Activated CD8-positive, alpha-beta memory T cell treated with anti-CD3 and anti-CD28 coated beads, Interleukin-2, amount 50 U/mL, for 1 hour (primary cell): Measurements from ENCODE around the gene CCDC73.
"Not testable (repeated sequence)": the region's sequence is repeated elsewhere in the genome, so short reads cannot be mapped to it uniquely, and the experiment has no call there.

Source experiments
- DNase-seq: peaks from one replicate; pipeline ENCODE4 v3.0.0-alpha.2; 2020; ENCODE audit errors: extremely low read depth

Gene CCDC73

GRCh38 chr11:32796425-32796824 is 2.0 kb upstream of the CCDC73 start:
- DNase-seq, result no peak

DNA sequence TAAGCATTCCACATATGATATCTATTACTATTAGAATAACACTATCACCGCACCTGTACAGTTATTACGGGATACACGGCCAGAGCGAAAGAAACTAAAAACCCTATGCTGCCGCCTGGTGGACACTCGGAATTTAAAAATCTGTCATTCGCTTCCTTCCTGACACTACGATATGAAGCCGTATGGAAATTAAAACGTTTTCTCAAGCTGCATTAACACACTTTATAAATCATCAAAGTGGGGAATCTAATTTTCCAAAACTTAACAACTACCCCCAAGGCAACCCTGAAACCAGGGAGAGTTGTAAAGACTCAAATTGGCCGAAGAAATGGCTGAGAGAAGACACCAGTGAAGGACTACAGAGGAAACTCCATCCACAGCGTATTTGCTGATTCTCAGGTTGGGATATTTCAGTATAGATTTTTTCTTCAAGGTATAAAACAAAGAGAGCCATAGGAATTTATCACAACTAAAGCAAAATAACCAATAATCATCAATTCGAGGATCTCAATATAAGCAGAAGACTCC is 1.4 kb downstream of the CCDC73 start:
- DNase-seq, result no peak

DNA sequence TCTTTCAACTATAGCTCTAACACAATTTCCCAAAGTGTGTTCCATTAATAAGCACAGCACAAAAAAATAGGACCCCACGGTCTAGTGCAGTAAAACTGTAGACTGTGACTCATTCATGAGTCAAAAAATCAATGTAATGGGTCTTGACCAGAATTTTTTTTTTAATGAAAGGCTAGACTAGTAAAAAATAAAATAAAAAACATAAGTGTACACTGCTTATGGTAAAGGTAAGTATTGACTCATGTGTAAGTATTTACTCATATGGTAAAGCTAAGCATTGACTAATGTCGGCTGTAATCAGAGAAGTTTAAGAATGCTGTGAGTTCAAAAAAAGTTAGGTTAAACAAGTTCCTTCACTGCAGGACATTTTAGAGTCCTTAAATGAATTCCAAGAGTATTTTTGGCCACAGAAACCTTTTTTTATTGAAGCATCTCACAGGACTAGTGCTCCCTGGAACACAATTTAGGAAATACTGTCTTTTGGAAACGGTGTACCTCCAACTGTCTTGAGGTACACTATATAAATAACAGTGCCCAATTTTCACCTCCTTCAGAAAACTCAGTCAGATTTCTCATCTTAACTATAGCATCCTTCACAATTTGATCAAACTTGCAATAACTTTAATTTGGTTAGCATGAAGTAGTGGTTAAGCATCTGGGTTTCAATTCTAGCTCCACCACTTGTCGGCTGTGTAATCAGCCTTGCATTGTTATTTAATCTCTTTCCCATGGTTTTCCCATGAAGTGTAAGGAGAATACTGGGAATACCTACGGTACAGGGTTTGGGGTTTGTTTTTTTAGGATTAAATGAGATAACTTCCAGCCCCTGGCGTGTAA is 2.1 kb downstream of the CCDC73 start:
- DNase-seq, result no peak

DNA sequence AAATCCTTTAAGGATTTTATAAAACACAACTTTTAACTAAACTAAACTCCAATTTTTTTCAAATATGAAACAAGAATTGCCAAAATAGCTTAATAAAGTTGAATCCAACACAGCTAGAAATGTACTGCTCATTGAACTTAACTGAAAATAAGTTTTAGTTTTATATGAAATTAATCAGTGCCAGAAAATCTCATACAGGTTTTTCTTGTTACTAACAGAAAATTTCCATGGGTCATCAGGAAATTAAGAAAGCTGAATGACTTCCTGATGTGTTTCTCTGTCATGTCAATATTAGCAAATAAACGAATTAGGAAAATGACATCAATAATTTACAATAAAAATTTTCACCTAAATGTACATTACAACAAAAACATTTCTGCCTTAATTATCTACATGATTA is 3.5 kb downstream of the CCDC73 start:
- DNase-seq, result no peak

GRCh38 chr11:32786811-32787210 is 7.7 kb downstream of the CCDC73 start:
- DNase-seq, result no peak

- no peak for DNase-seq
Measured at GRCh38 chr11:32785262-32785661, 9.2 kb downstream of the CCDC73 start.

GRCh38 chr11:32781721-32782120 is 12.7 kb downstream of the CCDC73 start:
- DNase-seq, result no peak

GRCh38 chr11:32780839-32781238 is 13.6 kb downstream of the CCDC73 start:
- DNase-seq, result not testable (repeated sequence)

DNA sequence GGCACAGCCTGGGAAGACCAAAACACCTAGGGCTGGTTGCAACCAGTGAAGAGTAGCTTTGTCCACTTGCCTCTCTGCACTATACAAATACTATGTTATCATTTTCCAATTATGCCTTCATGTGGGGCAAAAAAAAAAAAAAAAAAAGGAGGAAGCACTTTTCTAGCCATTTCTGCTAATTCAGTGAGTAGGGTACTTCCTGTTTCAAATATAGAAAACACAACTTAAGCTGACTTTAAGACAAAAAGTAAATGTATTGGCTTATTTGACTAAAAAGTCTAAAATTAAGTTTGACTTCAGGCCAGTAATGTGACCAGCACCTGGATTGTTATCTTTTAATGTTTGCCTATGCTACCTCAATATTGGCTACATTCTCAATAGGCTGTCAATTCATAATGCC is 15.3 kb downstream of the CCDC73 start:
- DNase-seq, result no peak

DNA sequence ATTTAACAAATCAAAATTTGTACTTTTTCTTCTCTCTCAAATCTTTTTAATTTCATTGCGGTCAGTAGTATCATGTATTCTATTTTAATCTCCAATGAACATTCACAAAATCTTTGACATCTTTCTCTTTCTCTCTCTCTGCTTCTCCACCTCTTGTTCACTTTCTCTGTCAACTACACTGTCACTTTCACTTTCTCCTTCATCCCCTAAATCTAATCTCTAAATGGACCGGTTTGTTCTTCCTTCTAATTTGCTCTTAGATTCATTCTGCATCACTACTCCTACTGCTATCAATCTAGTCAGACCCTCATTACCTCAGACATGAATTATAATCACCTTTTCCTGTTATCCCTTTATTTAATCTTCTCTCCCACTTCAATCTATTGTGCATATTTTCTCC is 18.6 kb downstream of the CCDC73 start:
- DNase-seq, result no peak

DNA sequence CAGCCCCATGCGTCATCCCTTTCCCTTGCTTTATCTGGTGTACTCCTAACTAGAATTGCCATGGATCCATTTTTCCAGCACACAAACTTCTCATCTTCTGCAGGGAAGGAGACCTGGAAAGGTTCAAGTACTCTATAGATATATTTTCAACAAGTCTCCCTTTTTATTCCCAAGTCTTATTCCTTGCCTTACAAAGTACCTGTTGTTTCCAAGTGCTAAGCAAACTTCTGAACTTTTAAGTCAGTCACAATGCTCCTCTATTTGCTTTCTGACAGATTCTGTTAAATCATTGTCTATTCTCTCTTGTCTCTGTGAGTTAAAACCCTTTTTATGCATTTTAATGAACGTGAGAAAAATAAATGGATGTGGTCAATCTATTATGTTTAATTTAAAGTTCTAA is 20.4 kb downstream of the CCDC73 start:
- no peak for DNase-seq

- no peak for DNase-seq
Measured at GRCh38 chr11:32772731-32773130, 21.7 kb downstream of the CCDC73 start.

GRCh38 chr11:32761774-32762173 is 32.7 kb downstream of the CCDC73 start:
- not testable (repeated sequence) for DNase-seq

- no peak for DNase-seq
Measured at GRCh38 chr11:32758291-32758690, 36.2 kb downstream of the CCDC73 start.

DNA sequence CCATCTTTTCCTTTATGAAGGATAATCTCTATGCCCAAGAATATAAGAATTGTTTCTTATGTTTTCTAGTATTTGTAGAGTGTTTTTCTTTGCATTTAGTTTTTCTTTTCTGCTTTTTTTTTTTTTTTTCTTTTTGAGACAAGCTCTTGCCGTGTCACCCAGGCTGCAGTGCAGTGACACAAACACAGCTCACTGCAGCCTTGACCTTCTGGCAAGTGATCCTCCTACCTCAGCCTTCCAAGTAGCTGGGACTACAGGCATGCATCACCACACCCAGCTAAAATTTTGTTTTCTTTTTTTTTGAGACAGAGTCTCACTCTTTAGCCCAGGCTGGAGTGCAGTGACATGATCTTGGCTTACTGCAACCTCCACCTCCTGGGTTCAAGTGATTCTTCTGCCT is 41.3 kb downstream of the CCDC73 start:
- not testable (repeated sequence) for DNase-seq

- DNase-seq, result no peak
Measured at GRCh38 chr11:32752001-32752400, 42.5 kb downstream of the CCDC73 start.

GRCh38 chr11:32751381-32751780 is 43.1 kb downstream of the CCDC73 start:
- no peak for DNase-seq

GRCh38 chr11:32729976-32730375 is 64.5 kb downstream of the CCDC73 start:
- no peak for DNase-seq

DNA sequence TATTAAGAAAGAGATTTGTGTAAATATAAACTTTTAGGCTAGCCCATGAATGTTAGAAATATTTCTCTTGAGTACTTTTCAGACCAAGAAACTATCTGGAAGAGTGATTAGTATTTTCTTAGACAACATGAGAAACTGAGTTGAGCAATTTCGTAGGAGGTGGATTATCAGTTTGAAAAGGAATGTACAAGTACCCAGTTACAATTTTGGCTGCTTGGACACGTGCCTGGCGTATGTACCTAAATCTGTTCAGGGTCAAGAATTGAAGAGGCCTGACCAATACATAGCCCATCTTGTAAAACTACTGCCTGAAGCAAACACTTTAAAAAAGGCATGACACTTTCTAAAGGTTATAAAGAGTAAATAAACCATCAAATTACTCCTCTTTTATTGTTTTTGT is 71.1 kb downstream of the CCDC73 start:
- no peak for DNase-seq

DNA sequence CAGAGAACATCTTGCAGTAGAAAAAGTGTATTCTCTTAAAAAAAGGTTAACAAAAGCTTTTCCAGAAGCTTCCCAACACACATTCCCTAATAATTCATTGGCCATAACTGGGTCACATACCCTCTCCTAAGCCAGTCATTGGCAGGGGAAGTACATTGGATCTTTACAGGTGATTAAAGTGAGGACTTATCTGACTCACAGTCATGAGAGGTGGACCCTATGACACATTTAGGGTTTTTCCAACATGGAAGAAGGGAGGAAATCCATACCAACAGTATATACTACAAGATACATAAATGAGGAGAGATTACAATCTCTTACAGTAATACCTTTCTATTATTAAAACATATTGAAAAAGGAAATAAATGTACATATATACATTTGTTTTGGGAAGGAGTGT is 72.2 kb downstream of the CCDC73 start:
- no peak for DNase-seq

- no peak for DNase-seq
Measured at GRCh38 chr11:32713496-32713895, 81.0 kb downstream of the CCDC73 start.

- DNase-seq, result not testable (repeated sequence)
Measured at GRCh38 chr11:32708978-32709377, 85.5 kb downstream of the CCDC73 start.

- DNase-seq, result no peak
Measured at GRCh38 chr11:32706985-32707741, 87.3 kb downstream of the CCDC73 start.
